Kidney epithelial cell (primary cell): ENCODE measurements around the gene MAD1L1. TPM values are rescaled to one million over a fixed set of nuclear protein-coding genes. Genes with fewer than 3 reads are reported as not detected.

Experiments
- DNase-seq: peaks from one replicate; pipeline ENCODE4 v3.0.0-alpha.2; 2010; ENCODE audit warnings: low read depth
- H3K27me3 ChIP-seq: 2 replicates; pipeline ENCODE4 v1.6.0; 2011; ENCODE audit warnings: low read length; ENCODE audit not compliant: control insufficient read depth, insufficient read depth
- H3K36me3 ChIP-seq: 2 replicates; pipeline ENCODE4 v1.5.1; 2011; ENCODE audit warnings: low read length; ENCODE audit not compliant: control insufficient read depth, insufficient read depth
- H3K4me3 ChIP-seq: 2 replicates; pipeline ENCODE4 v1.5.1; 2011; ENCODE audit warnings: low read depth, mild to moderate bottlenecking, control low read depth, low read length
- total RNA-seq: library from RNA; depleted of rRNA; stranded (reverse); fragments of >200 nt; gene quantifications from 2 replicates; pipeline ENCODE4 v1.2.3, GENCODE V29; 2015
- TF ChIP-seq, protein P1 (sequence below): IDR thresholded peaks from 2 replicates; pipeline ENCODE4 v1.5.1; 2011; ENCODE audit warnings: mild to moderate bottlenecking, moderate library complexity, low read length, control low read depth, inconsistent platforms; ENCODE audit not compliant: insufficient read depth, poor library complexity, severe bottlenecking

Gene MAD1L1
- total RNA-seq, 1 donor from 2014 or later: 61.2 TPM

DNA sequence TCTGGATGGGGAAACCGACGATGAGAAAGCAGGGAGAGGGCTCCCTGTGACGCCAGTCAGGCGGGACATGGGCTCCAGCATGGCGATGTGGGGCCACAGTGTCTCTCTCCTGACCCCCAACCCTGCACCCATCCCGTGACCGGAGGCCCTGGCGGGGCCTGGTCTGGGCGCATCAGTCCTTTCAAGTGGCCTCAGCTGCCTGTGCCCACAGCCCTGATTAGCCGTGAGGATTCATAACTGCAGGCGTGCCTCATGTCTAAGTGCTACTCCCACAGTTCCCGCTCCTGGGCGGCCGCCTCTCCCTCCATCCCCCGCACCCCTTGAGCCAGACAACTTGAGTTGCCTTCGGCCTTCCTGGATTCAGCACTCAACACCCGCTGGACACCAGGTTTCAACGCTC is 321.9 kb downstream of the MAD1L1 start:
- TF ChIP-seq, protein P1, sequence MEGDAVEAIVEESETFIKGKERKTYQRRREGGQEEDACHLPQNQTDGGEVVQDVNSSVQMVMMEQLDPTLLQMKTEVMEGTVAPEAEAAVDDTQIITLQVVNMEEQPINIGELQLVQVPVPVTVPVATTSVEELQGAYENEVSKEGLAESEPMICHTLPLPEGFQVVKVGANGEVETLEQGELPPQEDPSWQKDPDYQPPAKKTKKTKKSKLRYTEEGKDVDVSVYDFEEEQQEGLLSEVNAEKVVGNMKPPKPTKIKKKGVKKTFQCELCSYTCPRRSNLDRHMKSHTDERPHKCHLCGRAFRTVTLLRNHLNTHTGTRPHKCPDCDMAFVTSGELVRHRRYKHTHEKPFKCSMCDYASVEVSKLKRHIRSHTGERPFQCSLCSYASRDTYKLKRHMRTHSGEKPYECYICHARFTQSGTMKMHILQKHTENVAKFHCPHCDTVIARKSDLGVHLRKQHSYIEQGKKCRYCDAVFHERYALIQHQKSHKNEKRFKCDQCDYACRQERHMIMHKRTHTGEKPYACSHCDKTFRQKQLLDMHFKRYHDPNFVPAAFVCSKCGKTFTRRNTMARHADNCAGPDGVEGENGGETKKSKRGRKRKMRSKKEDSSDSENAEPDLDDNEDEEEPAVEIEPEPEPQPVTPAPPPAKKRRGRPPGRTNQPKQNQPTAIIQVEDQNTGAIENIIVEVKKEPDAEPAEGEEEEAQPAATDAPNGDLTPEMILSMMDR: no peak
- no peak for DNase-seq
- Histone ChIP-seq H3K36me3 (no peaks in the 10 kb centered on the region), H3K27me3 (no peaks in the 10 kb centered on the region), H3K4me3 (no peak overlapping the region)

DNA sequence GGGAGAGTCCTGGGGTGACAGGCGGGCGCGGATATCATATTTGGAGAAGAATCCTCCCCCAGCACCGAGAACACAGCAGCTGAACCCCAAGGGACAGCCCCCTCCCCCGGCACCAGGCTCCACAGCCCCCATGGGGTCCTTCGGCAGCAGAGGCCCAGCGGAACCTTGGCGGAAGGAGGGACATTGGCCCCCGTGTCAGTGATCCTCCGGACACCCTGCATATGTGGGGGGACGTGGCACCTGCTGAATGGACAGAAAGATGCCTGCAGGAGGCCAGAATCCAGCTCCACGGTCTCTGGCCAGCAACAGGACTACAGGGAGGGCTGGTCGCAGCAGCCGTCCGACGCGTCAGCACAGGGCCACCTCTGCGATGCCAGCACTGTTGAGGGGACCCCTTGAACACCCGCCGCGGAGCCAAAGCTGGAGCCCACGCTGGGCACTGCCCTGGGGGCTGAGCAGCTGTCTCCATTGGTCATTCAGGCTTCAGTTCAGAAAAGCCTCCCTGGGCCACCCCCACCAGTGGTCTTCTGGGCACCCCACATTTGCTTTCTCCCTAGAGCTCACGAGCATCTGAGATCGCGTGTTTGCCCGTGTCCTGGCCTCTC is 322.6 kb downstream of the MAD1L1 start:
- Histone ChIP-seq H3K36me3 (no peaks in the 10 kb centered on the region), H3K4me3 (no peak overlapping the region), H3K27me3 (no peaks in the 10 kb centered on the region)
- no peak for DNase-seq
- TF ChIP-seq, protein P1: no peak

DNA sequence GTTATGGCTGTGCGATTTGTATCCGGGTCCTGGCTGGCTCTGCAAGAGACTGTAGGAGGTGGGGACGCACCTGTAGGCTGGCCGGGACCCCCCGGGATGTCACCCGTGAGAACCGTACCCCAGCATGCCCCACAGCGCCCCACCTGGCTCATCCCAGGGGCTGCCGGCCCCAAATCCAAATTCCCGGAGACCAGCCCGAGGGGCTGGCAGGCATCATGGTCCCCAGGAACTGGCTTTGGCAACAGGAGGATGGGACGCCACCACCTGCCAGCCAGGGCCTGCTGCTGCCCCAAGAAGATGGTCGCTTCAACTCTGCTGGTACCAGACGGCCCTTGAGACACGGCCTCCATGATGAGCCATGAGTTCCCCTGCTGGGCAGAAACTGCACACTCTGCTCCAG is 323.3 kb downstream of the MAD1L1 start:
- TF ChIP-seq, protein P1: no peak

DNA sequence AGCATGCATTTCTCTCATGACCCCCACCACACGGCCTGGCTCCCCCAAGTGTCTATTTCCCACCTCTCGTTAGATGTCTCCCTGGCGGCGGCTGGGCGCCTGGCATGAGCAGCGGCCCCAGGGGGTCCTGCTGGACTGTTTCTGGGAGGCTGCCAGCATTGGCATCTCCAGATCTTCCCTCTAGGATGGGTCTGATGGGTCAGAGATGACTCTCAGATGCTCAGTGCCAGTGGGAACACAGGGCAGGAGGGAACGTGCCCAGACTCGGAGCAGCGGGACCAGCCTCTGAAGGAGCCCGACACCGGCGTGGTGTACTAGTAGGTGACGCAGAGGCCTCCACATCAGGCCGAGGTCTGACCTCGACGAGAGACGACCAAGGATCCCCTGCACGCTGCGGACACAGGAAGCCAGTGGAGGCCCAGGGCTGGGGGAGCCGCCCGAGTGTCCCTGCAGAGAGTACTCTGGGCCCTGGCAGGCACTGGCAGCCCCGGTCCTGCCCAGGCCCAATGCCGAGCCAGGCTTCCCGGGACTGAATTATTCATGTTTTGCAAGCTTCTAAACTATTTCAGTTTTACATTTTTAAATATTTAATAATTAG is 323.8 kb downstream of the MAD1L1 start:
- no peak for DNase-seq
- TF ChIP-seq, protein P1: no peak
- Histone ChIP-seq H3K27me3 (no peaks in the 10 kb centered on the region), H3K4me3 (no peak overlapping the region), H3K36me3 (no peaks in the 10 kb centered on the region)

More for the DNA sequence above, 323.3 kb downstream of the MAD1L1 start:
- no peak for DNase-seq
- Histone ChIP-seq H3K36me3 (no peaks in the 10 kb centered on the region), H3K27me3 (no peaks in the 10 kb centered on the region), H3K4me3 (no peak overlapping the region)

DNA sequence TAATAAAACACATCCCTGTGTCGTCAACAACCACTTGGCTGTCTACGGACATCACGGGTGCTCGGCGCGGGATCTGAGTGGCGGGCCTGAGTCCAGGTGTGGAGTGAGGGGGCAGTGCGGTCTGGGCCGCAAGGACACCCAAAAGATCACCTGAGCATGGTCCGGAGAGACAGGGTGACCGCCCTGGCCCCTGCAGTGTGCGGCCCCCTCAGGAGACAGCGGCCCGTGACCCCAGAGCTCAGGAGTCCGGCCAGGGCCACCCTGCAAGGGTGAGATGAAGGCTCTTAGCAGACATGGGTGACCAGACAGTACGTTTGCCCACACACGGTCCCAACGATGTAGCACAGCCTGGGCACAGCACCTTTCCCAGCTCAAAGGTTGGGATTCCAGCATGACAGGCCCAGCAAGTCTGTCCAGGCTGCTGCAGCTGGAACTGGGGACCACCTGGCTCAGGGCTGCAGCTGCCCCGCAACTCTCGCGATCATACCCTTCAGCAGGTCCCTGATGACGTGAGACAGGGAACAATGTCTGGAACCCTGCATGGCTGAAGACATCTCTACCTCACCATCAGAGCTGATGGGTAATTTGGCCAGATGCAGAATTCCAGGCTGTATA is 324.9 kb downstream of the MAD1L1 start:
- Histone ChIP-seq H3K4me3 (no peak overlapping the region), H3K36me3 (no peaks in the 10 kb centered on the region), H3K27me3 (no peaks in the 10 kb centered on the region)
- DNase-seq: no peak
- TF ChIP-seq, protein P1: no peak
